ENCODE data around the gene UBE2J2. TPM values are rescaled to one million over a fixed set of nuclear protein-coding genes. Genes with fewer than 3 reads are reported as not detected.

UBE2J2 gene
- total RNA-seq, 2 donors from 2014 or later: 23.6 to 39.2 TPM

DNA sequence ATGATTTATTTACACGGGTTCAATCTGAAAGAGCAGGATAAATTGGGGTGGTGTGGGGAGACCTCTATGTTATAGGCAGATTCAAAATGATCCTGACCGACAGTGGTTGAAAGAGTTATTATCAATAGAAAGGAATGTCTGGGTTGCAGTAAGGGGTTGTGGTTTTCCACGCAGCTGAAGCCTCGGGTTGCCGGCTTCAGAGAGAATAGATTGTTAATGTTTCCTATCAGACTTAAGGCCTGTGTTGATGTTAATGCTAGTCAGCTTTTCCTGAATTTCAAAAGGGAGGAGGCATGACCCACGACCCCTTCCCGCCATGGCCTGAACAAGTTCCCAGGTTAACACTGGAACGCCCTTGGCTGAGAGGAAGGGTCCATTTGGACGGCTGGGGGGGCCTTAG lies 2.2 kb upstream of the UBE2J2 start:
- 77 to 78% methylated on average over 9 of the region's 9 CpGs for WGBS, 2 donors
- intact Hi-C loops (cut with DNase I): no loop called here

DNA sequence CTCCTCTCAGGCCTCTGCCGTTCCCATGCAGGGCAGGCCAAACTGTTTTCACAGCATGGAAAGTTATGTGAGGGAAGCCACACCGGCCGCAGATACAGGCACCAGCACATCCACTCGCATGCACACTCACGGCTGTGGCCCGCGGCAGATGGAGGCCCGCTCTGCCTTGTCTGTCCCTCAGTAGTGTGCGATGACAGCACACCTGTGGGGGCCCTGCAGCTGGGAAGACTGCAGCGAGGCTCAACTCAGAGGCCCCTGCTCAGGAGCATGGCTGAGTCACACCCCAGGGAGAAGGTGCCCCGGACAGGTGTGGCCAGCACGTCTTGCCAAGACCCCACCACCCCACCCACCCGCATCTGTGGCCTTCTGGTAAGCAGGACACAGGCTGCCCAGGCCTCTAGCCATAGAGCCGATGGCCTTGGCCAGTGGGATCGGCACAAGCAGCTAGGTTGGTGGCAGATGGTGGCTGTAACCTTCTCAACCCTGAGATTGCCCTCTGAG lies 1.3 kb upstream of the UBE2J2 start:
- no peaks in the 10 kb centered on the region for H3K36me3 ChIP-seq (replicated peaks in 1 of 2; ENCODE audit: insufficient read depth in 1 of 2, low read depth in 2 of 2)
- ATAC-seq (no peak), DNase-seq (no peak)
- no peak overlapping the region for H3K4me3 ChIP-seq
- no peak overlapping the region for H3K27ac ChIP-seq
- 66 to 87% methylated on average over 3 to 15 of the region's 15 CpGs for WGBS, 2 donors
- intact Hi-C loops (cut with DNase I): no loop called here
- no peaks in the 10 kb centered on the region for H3K9me3 ChIP-seq
- TF ChIP-seq POLR2A (IDR thresholded peaks at IDR 0.05): no peak
- TF ChIP-seq, protein P1, sequence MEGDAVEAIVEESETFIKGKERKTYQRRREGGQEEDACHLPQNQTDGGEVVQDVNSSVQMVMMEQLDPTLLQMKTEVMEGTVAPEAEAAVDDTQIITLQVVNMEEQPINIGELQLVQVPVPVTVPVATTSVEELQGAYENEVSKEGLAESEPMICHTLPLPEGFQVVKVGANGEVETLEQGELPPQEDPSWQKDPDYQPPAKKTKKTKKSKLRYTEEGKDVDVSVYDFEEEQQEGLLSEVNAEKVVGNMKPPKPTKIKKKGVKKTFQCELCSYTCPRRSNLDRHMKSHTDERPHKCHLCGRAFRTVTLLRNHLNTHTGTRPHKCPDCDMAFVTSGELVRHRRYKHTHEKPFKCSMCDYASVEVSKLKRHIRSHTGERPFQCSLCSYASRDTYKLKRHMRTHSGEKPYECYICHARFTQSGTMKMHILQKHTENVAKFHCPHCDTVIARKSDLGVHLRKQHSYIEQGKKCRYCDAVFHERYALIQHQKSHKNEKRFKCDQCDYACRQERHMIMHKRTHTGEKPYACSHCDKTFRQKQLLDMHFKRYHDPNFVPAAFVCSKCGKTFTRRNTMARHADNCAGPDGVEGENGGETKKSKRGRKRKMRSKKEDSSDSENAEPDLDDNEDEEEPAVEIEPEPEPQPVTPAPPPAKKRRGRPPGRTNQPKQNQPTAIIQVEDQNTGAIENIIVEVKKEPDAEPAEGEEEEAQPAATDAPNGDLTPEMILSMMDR (IDR thresholded peaks at IDR 0.05): no peak
- H3K27me3 ChIP-seq: no peaks in the 10 kb centered on the region
- H3K4me1 ChIP-seq: peaks cover 34% of the 10 kb centered on the region

More for the DNA sequence above, 2.2 kb upstream of the UBE2J2 start:
- no peak for TF ChIP-seq POLR2A (IDR thresholded peaks at IDR 0.05)
- TF ChIP-seq, protein P1 (IDR thresholded peaks at IDR 0.05): no peak
- H3K27me3 ChIP-seq: no peaks in the 10 kb centered on the region
- peaks cover 25% of the 10 kb centered on the region for H3K4me1 ChIP-seq
- ATAC-seq (no peak), DNase-seq (no peak)
- H3K4me3 ChIP-seq: no peak overlapping the region
- no peaks in the 10 kb centered on the region for H3K36me3 ChIP-seq (replicated peaks in 1 of 2; ENCODE audit: insufficient read depth in 1 of 2, low read depth in 2 of 2)
- no peak overlapping the region for H3K27ac ChIP-seq
- H3K9me3 ChIP-seq: no peaks in the 10 kb centered on the region

DNA sequence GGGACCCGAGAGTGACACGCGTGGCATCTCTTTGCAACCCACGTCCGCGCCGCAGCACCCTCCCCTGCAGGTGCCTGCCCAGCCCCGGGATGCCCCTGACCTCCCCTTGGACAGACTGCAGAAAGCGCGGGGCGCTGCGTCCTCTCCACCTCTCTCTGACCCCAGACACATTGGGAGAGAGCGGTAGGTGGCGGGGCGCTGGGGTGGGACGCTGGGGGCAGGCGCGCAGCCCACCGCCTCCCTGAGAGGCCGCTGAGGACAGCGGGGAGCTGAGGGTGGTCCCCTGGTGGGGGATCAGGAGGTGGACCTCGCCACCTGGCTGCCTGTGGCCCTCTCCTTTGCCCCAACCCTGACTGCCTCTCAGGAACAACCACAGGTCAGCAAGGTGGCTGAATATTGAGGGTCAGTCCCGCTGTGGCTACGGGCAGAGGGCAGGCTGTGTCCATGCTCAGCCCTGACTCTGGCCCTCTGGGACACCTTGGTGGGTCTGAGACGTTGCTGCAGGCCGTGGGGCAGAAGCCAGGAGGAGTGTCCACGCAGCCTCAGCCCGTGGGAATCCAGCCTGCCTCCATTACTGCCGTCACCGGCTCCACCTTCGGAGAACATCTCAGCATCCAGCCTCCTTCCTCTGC lies 761 bp upstream of the UBE2J2 start:
- Histone ChIP-seq H3K27ac (peak overlapping the region; percentile 26 to 79 (median 64)), H3K9me3 (no peaks in the 10 kb centered on the region), H3K4me1 (peaks cover 34% of the 10 kb centered on the region), H3K36me3 (replicated peaks in 1 of 2; ENCODE audit: insufficient read depth in 1 of 2, low read depth in 2 of 2) (no peaks in the 10 kb centered on the region), H3K4me3 (peak overlapping the region; percentile 68 to 70), H3K27me3 (no peaks in the 10 kb centered on the region)
- ATAC-seq (no peak), DNase-seq (no peak)
- WGBS, 2 donors: 26 to 66% methylated on average over 8 to 27 of the region's 31 CpGs
- intact Hi-C loops (cut with DNase I): no loop called here
- TF ChIP-seq, protein P1 (IDR thresholded peaks at IDR 0.05): no peak
- TF ChIP-seq POLR2A (IDR thresholded peaks at IDR 0.05): no peak

DNA sequence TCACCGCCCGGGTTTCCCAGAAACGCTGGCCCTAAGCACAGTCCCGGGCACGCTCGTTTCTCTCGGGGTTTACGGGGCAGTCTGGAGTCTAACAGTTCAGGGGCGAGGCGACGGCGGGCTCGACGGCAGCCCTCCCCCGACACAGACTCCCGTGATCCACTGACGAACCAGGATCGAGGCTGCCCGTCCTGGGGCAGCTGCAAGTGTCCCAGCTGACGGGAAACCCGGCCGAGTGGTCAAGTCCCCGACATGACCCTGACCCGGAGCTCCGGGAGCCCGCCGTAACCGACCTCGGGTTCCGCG lies 494 bp downstream of the UBE2J2 start:
- Histone ChIP-seq H3K36me3 (replicated peaks in 1 of 2; ENCODE audit: insufficient read depth in 1 of 2, low read depth in 2 of 2) (no peaks in the 10 kb centered on the region), H3K4me3 (peak overlapping the region; percentile 68 to 70), H3K27ac (peak overlapping the region; percentile 45 to 79 (median 64)), H3K9me3 (no peaks in the 10 kb centered on the region), H3K27me3 (no peaks in the 10 kb centered on the region), H3K4me1 (peaks cover 34% of the 10 kb centered on the region)
- no peak for ATAC-seq
- no peak for DNase-seq
- intact Hi-C loops (cut with DNase I): no loop called here
- 0% methylated on average over 1 to 30 of the region's 31 CpGs for WGBS, 2 donors
- TF ChIP-seq, protein P1 (IDR thresholded peaks at IDR 0.05): no peak

All from body of pancreas (tissue), 4 donors.